Liver (tissue), 9 donors: ENCODE data around the gene CBFA2T3. TPM values are rescaled to one million over a fixed set of nuclear protein-coding genes. Genes with fewer than 3 reads are reported as not detected.

Experiments used
- DNase-seq: peaks from one replicate; pipeline ENCODE4 v3.0.0-alpha.2; 2017; ENCODE audit warnings: low spot score
- H3K27ac ChIP-seq, 2 donors: one replicate each; pipeline ENCODE4 v1.7.0; 2013; ENCODE audit warnings: inconsistent platforms in 2 of 2, low read length in 2 of 2, control low read depth in 1 of 2, low read depth in 1 of 2, mild to moderate bottlenecking in 1 of 2
- H3K27me3 ChIP-seq, 4 donors: one replicate each; pipeline versions ENCODE4 v1.6.1 to v1.7.0; 2013; ENCODE audit warnings: low read length in 3 of 4, inconsistent platforms in 1 of 4, mild to moderate bottlenecking in 1 of 4, moderate library complexity in 1 of 4; ENCODE audit not compliant: control insufficient read depth in 4 of 4, insufficient read depth in 4 of 4
- H3K36me3 ChIP-seq, 4 donors: one replicate each; pipeline versions ENCODE4 v1.6.1 to v1.7.0; 2013; ENCODE audit warnings: low read length in 3 of 4, mild to moderate bottlenecking in 3 of 4, low read depth in 1 of 4, moderate library complexity in 1 of 4; ENCODE audit not compliant: control insufficient read depth in 4 of 4, insufficient read depth in 3 of 4
- H3K4me1 ChIP-seq, 4 donors: one replicate each; pipeline versions ENCODE4 v1.6.1 to v1.7.0; 2013; ENCODE audit warnings: low read length in 3 of 4, mild to moderate bottlenecking in 3 of 4, moderate library complexity in 1 of 4; ENCODE audit not compliant: control insufficient read depth in 4 of 4, insufficient read depth in 4 of 4
- H3K4me3 ChIP-seq, 3 donors: one replicate each; pipeline versions ENCODE4 v1.6.1 to v1.7.0; 2013; ENCODE audit warnings: low read length in 3 of 3, control low read depth in 1 of 3, low read depth in 1 of 3, mild to moderate bottlenecking in 1 of 3
- H3K9ac ChIP-seq, 2 donors: one replicate each; pipeline ENCODE4 v1.7.0; 2013; ENCODE audit warnings: low read length in 2 of 2, mild to moderate bottlenecking in 2 of 2, moderate library complexity in 2 of 2, control low read depth in 1 of 2, low read depth in 1 of 2
- H3K9me3 ChIP-seq, 4 donors: one replicate each; pipeline versions ENCODE4 v1.6.1 to v1.7.0; 2013; ENCODE audit warnings: low read length in 3 of 4; ENCODE audit not compliant: control insufficient read depth in 4 of 4
- CTCF ChIP-seq: fragments of 150-350 bp; IDR thresholded peaks from 2 replicates; pipeline ENCODE4 v1.5.1; 2017; ENCODE audit warnings: improper control_type of control experiment, low read depth, low read length; ENCODE audit not compliant: missing input control
- EGR1 ChIP-seq, 2 donors: IDR thresholded peaks; 2 replicates each; pipeline ENCODE4 v1.6.1; 2016 to 2018; ENCODE audit warnings: antibody characterized with exemption in 2 of 2, low read depth in 2 of 2
- FOXA1 ChIP-seq: IDR thresholded peaks from 2 replicates; pipeline ENCODE4 v1.6.1; 2016; ENCODE audit warnings: antibody characterized with exemption
- FOXA2 ChIP-seq: IDR thresholded peaks from 2 replicates; pipeline ENCODE4 v1.6.1; 2016; ENCODE audit warnings: antibody characterized with exemption
- GABPA ChIP-seq, 2 donors: IDR thresholded peaks in 1 of 2; conservative IDR thresholded peaks in 1 of 2; 2 replicates each; pipeline ENCODE4 v1.6.1; 2016; ENCODE audit warnings: antibody characterized with exemption in 2 of 2, mild to moderate bottlenecking in 1 of 2, moderate library complexity in 1 of 2
- HNF4A ChIP-seq, 2 donors: conservative IDR thresholded peaks; 2 replicates each; pipeline ENCODE4 v1.6.1; 2016; ENCODE audit warnings: antibody characterized with exemption in 2 of 2, mild to moderate bottlenecking in 2 of 2
- HNF4G ChIP-seq: IDR thresholded peaks from 2 replicates; pipeline ENCODE4 v1.6.1; 2016; ENCODE audit warnings: antibody characterized with exemption
- JUND ChIP-seq, 2 donors: IDR thresholded peaks; 2 replicates each; pipeline ENCODE4 v1.6.1; 2016; ENCODE audit warnings: antibody characterized with exemption in 2 of 2
- NR2F2 ChIP-seq: IDR thresholded peaks from 2 replicates; pipeline ENCODE4 v1.6.1; 2016; ENCODE audit warnings: antibody characterized with exemption
- RAD21 ChIP-seq, 2 donors: IDR thresholded peaks; 2 replicates each; pipeline ENCODE4 v1.6.1; 2016; ENCODE audit warnings: antibody characterized with exemption in 2 of 2, mild to moderate bottlenecking in 2 of 2
- RXRA ChIP-seq, 2 donors: IDR thresholded peaks; 2 replicates each; pipeline ENCODE4 v1.6.1; 2017 to 2018; ENCODE audit warnings: antibody characterized with exemption in 2 of 2, mild to moderate bottlenecking in 1 of 2
- SP1 ChIP-seq: IDR thresholded peaks from 2 replicates; pipeline ENCODE4 v1.6.1; 2018; ENCODE audit warnings: antibody characterized with exemption, mild to moderate bottlenecking
- TAF1 ChIP-seq: conservative IDR thresholded peaks from 2 replicates; pipeline ENCODE4 v1.6.1; 2016; ENCODE audit warnings: antibody characterized with exemption, mild to moderate bottlenecking
- YY1 ChIP-seq: IDR thresholded peaks from 2 replicates; pipeline ENCODE4 v1.6.1; 2016; ENCODE audit warnings: antibody characterized with exemption, mild to moderate bottlenecking
- WGBS: extraction: QIAGEN DNeasy Blood & Tissue Kit; methylation state at CpG from one replicate; pipeline ENCODE4 v1.1.7; 2013; 5-methylcytosine and 5-hydroxymethylcytosine counted together
- polyA plus RNA-seq, 2 donors: library from polyadenylated mRNA; stranded (reverse) in 1 of 2; unstranded in 1 of 2; fragments of 200-250 nt in 1 of 2; fragments of >200 nt in 1 of 2; fragmentation: Nextera tagmentation in 1 of 2; extraction: Ambion mirVana in 1 of 2; gene quantifications; one replicate each; pipeline versions ENCODE4 v1.2.1 to v1.2.3, GENCODE V29; 2013 to 2015
- total RNA-seq, 2 donors: library from RNA; depleted of rRNA; stranded (reverse); fragments of >200 nt; gene quantifications; one replicate each; pipeline ENCODE4 v1.2.3, GENCODE V29; 2014
- TF ChIP-seq, protein P1 (sequence below): IDR thresholded peaks from 2 replicates; pipeline ENCODE4 v1.6.1; 2016; ENCODE audit warnings: antibody characterized with exemption
- TF ChIP-seq, protein P2 (sequence below): IDR thresholded peaks from 2 replicates; pipeline ENCODE4 v1.6.1; 2016; ENCODE audit warnings: antibody characterized with exemption
- TF ChIP-seq, protein P3 (sequence below): IDR thresholded peaks from 2 replicates; pipeline ENCODE4 v1.6.1; 2016; ENCODE audit warnings: antibody characterized with exemption, mild to moderate bottlenecking
- TF ChIP-seq, protein P4 (sequence below): IDR thresholded peaks from 2 replicates; pipeline ENCODE4 v1.6.1; 2016; ENCODE audit warnings: antibody characterized with exemption
- donor health status: healthy.
- donor health status: healthy.
- donor health status: healthy.
- donor health status: healthy.
- donor health status: healthy.

CBFA2T3 gene
- total and polyA plus RNA-seq, 4 donors: 1.4 to 4.5 (median 3.1) TPM

- WGBS: 89% methylated on average over 19 of the region's 19 CpGs
- H3K36me3 ChIP-seq: no peaks in the 10 kb centered on the region
- H3K9ac ChIP-seq: no peak overlapping the region
Observed at GRCh38 chr16:88893127-88893968, 83.7 kb downstream of the CBFA2T3 start.

More at GRCh38 chr16:88893127-88893968, 83.7 kb downstream of the CBFA2T3 start:
- no peak for DNase-seq
- no peak overlapping the region for H3K27ac ChIP-seq
- H3K4me3 ChIP-seq: no peak overlapping the region
- H3K4me1 ChIP-seq: no peaks in the 10 kb centered on the region
- H3K27me3 ChIP-seq: no peaks in the 10 kb centered on the region
- H3K9me3 ChIP-seq: no peaks in the 10 kb centered on the region
- TF ChIP-seq, protein P1, sequence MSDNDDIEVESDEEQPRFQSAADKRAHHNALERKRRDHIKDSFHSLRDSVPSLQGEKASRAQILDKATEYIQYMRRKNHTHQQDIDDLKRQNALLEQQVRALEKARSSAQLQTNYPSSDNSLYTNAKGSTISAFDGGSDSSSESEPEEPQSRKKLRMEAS: no peak
- TF ChIP-seq SP1 (no peak), JUND (IDR thresholded peaks at IDR 0.05) (no peak), EGR1 (IDR thresholded peaks at IDR 0.05; ENCODE audit: low read depth in 2 of 2) (no peak), FOXA2 (no peak), TAF1 (no peak), RXRA (IDR thresholded peaks at IDR 0.05) (no peak), CTCF (no peak), NR2F2 (no peak), FOXA1 (no peak), HNF4A (conservative IDR thresholded peaks at IDR 0.05) (no peak), GABPA (IDR thresholded peaks at IDR 0.05 in 1 of 2, conservative IDR thresholded peaks at IDR 0.05 in 1 of 2) (no peak), RAD21 (IDR thresholded peaks at IDR 0.05) (no peak), YY1 (no peak), HNF4G (no peak)
- TF ChIP-seq, protein P2, sequence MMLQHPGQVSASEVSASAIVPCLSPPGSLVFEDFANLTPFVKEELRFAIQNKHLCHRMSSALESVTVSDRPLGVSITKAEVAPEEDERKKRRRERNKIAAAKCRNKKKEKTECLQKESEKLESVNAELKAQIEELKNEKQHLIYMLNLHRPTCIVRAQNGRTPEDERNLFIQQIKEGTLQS: no peak
- TF ChIP-seq, protein P3, sequence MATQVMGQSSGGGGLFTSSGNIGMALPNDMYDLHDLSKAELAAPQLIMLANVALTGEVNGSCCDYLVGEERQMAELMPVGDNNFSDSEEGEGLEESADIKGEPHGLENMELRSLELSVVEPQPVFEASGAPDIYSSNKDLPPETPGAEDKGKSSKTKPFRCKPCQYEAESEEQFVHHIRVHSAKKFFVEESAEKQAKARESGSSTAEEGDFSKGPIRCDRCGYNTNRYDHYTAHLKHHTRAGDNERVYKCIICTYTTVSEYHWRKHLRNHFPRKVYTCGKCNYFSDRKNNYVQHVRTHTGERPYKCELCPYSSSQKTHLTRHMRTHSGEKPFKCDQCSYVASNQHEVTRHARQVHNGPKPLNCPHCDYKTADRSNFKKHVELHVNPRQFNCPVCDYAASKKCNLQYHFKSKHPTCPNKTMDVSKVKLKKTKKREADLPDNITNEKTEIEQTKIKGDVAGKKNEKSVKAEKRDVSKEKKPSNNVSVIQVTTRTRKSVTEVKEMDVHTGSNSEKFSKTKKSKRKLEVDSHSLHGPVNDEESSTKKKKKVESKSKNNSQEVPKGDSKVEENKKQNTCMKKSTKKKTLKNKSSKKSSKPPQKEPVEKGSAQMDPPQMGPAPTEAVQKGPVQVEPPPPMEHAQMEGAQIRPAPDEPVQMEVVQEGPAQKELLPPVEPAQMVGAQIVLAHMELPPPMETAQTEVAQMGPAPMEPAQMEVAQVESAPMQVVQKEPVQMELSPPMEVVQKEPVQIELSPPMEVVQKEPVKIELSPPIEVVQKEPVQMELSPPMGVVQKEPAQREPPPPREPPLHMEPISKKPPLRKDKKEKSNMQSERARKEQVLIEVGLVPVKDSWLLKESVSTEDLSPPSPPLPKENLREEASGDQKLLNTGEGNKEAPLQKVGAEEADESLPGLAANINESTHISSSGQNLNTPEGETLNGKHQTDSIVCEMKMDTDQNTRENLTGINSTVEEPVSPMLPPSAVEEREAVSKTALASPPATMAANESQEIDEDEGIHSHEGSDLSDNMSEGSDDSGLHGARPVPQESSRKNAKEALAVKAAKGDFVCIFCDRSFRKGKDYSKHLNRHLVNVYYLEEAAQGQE: no peak
- TF ChIP-seq, protein P4, sequence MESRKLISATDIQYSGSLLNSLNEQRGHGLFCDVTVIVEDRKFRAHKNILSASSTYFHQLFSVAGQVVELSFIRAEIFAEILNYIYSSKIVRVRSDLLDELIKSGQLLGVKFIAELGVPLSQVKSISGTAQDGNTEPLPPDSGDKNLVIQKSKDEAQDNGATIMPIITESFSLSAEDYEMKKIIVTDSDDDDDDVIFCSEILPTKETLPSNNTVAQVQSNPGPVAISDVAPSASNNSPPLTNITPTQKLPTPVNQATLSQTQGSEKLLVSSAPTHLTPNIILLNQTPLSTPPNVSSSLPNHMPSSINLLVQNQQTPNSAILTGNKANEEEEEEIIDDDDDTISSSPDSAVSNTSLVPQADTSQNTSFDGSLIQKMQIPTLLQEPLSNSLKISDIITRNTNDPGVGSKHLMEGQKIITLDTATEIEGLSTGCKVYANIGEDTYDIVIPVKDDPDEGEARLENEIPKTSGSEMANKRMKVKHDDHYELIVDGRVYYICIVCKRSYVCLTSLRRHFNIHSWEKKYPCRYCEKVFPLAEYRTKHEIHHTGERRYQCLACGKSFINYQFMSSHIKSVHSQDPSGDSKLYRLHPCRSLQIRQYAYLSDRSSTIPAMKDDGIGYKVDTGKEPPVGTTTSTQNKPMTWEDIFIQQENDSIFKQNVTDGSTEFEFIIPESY: no peak
